GM19099 (cell line): ENCODE results near the gene GRIK1.

ENCODE experiments used
- POLR2A ChIP-seq: IDR thresholded peaks from 3 replicates; pipeline ENCODE4 v1.6.1; 2011; ENCODE audit warnings: low read depth; ENCODE audit not compliant: insufficient read length; ENCODE audit errors: extremely low read depth

GRIK1 gene

DNA sequence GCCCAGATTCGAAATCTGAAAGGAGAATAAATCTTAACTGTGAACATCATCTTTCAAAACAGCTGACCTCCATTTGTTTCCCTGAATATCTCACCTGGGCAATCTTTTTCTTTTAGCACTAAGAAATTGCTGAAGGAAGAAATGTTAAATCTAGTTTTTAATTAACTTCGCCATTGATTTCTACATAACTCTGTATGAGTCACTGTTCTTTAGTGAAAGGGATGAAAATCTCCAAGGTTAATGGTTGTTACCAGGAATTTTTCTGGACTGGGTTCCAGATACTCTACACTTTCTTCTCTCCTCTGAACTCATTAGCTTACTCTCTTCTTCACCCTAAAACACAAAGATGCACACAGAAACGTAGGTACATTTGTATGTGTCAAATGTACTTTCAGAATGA is 405.3 kb downstream of the GRIK1 start:
- no peak for TF ChIP-seq POLR2A

DNA sequence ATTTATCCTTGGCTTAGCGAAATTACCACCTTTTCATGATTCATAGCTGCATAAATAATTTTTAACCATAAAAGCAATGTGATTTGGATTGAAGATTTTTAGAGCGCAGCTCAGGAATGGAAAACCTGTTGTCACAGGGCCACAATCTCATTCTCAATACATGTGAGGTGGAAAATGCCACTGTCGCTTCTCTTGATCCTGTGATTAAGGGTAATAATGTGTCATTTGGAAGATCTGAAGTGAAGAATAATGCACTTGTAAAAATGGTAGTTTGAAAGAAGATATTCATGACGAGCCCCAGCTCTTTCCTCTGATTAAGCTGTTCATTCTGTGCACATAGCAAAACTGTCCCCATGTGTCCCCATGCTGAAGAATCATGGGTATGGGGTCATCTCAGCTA is 410.7 kb downstream of the GRIK1 start:
- TF ChIP-seq POLR2A = no peak

DNA sequence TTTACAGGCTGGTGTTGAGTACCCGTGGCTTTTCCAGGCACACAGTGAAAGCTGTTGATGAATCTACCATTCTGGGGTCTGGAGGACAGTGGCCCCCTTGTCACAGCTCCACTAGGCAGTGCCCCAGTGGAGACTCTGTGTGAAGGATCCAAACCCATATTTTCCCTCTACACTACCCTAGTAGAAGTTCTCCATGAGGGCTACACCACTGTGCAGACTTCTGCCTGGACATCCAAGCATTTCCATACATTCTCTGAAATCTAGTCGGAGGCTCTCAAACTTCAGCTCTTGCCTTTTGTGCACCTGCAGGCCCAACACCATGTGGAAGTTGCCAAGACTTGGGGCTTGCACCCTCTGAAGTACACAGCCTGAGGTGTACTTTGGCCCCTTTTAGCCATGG is 413.3 kb downstream of the GRIK1 start:
- TF ChIP-seq POLR2A = no peak

DNA sequence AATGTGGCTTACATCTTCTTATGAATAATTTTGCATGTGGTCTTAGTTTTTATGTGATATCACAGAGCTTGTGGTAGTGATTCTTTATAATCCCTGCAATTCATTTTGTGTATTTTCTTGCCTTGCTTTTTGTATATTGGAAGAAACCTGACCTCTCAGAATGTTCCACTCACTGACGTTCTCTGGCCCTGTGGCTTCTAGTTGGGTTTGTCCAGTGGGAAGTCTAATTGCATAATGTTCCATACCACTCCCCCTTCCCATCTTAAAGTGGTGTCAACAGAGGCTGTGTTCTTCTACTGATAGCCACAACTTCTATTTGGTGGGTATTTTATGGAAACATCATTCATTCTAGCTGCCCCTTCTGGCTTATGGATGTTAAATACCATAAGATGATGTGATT is 415.7 kb downstream of the GRIK1 start:
- TF ChIP-seq POLR2A = no peak

DNA sequence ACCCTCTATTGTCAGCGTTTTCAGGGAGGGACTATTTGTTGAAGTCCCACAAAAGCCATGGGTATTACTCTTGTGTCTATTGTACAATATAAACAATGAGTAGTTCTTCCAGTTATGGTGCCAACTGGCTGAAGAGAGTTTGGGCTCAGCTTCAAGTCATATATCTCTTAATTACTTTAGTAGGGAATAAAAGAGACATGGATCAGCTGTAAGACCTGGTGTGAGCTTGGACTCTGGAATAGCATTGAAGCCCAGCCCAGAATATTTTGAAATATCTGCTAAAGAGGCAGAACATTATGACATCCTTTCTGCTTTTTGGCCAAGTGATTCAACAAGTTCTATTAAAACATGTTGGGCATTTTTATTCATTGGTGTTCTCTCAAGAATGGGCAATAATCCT is 416.1 kb downstream of the GRIK1 start:
- TF ChIP-seq POLR2A = no peak

DNA sequence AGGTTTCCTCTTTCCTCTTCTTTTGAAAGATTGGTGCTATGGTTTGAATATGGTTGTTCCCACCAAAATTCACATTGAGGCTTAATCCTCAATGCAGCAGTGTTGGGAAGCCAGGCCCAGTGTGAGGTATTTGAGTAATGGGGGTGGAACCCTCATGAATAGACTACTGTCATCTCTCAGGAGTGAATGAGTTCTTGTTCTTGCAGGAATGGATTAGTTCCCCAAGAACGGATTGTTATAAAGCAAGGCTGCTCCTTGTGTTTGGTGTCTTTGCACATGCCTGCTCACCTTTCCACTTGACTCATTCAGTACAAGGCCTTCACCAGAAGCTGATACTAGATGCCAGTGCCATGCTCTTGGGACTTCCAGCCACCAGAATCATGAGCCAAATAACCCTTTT is 417.9 kb downstream of the GRIK1 start:
- no peak for TF ChIP-seq POLR2A

DNA sequence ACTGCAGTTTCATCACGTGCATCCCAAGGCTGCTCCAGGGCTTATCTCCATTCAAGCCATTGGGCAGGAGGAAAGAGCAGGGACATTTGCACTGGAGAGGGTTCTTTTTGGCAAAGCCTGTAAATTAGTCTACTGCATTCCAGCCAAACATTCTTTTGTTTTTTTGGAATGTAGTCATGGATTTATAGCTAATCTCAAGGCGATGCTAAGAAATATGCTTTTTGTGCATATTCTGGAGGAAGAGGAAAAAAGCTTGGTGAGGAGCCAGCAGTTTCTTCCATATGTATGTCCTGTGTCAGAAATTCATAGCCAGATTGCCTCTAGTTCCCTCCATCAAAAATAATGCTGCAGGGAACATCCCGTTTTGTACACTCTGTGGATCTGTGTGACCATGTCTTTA is 419.6 kb downstream of the GRIK1 start:
- TF ChIP-seq POLR2A = no peak

DNA sequence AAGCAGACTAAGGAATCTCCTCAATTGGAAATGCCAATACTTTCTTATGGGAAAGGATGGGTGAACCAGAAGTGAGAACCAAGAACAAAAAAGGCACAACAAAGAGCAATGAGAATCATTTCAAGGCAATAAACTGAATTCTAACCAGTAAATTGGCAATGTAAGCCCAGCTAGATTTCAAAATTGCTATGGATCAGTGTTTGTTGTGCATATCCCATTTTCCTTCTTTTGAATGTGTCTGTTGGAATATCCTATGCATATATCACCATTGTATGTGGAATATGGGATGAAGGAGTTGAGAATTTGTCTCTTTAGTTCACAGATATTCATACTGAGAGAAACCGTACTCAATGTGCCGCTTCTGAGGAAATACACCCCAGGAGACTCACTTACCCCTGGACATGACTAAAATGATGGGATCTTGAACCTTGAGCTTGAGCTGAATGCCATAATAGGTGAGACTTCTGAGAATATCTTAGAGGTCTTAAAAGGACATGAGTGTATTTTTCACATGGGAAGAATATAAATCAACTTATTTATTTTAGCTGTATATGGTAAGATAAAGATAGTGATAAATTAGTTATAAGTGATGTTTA is 425.0 kb downstream of the GRIK1 start:
- no peak for TF ChIP-seq POLR2A

DNA sequence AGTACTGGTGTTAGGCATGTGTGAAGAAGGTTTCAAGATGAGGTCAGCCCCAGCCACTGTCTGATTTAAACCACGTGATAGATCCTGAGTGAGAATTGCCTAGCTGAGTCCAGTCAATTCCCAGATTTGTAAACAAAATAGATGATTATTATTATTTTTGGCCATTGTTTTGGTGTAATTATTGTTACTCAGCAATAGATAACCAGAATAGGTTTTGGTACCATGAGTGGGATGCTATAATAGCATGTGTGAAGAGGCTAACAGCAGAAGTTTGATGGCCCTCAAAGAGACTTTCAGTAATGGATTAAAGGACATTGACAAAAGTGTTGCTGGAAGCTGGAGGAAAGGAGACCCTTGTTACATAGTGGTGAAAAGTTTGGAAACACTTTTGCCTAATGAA is 426.3 kb downstream of the GRIK1 start:
- no peak for TF ChIP-seq POLR2A

DNA sequence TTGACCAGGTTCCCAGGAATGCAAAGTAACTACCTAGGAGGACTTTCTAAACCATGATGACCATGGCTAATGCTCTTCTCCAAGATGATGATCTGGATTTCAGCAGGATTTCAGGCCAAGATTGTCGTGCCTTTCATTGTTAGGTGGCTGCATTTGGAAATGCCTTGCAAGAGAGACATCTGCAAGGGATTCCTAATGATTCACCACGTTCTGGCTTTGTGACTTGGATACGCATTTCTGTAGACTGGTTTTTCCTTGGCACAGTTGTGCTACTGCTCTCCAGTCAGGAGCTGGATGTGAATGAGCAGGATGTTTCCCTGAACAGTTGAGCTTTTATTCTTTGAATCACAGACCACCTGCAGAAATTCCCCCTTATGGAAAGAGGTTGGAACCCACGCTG is 428.7 kb downstream of the GRIK1 start:
- no peak for TF ChIP-seq POLR2A

DNA sequence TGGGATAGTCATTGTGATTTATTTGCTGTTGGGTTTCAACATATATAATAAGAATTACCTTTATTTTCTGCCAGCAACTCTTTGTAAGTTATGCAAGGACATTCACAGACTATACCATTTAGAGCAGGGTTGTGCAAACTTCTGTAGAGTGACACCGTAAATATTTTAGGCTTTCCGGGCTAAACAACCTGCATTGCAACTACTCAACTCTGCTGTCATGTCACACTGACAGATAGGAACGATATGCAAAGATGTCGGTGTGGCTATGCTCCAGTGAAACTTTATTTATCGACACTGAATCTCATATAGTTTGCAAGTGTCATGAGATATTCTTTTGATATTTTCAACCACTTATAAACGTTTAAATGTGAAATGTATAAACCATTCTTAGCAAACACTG is 430.7 kb downstream of the GRIK1 start:
- no peak for TF ChIP-seq POLR2A

DNA sequence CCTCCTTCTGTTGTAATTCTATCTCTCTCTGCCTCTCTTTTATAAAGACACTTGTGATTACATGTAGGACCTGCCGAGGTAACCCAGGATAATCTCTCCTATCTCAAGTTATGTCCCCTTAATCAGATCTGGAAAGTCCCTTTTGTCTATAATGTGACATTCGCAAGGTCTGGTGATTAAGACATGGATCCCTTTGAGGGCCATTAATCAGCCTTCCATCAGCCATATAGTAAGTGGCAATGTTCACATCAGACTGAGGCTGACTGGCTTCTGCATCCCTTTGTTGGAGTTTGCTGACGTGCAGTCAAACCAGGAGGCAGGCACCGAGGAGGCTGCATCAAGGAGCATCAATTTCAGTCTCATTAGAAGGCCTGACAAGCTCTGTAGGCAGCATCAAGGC is 431.5 kb downstream of the GRIK1 start:
- TF ChIP-seq POLR2A = no peak

DNA sequence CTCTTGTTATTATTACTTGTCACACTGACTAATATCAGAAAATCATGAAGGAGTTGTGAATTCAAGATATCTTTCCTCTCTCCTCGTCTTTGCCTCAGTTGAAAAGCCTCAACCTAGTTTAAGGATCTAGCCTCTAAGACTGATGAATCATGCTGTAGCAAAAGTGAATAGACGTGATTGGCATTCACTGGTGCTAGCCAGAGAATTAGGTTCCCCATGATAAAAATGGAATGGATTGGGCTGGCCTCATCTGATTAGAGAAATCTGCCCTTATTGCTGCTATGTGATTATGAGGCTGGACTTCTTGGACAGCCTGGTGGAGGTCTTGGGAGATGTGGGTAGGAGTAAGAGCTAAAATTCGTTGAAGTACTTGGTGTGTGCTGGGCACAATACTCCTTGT is 432.8 kb downstream of the GRIK1 start:
- no peak for TF ChIP-seq POLR2A

DNA sequence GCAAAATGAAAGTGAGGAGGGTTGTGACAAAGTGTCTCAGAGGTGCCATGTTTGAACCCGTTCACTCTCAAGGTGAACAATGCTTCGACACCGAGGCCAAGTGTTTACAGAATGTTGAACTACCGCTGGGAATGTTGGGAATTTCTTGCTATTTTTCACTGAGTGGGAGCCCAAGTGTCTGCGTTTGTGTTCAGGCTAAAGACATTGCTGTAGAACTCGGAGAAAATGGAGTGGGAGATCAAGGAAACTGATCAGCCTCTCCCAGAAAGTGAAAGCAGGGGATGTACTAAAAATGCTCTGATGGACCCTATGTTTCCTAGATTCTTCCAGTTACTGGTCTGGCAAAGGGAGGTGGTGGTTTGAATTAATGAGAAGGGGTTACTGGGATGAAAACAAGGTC is 433.6 kb downstream of the GRIK1 start:
- no peak for TF ChIP-seq POLR2A

DNA sequence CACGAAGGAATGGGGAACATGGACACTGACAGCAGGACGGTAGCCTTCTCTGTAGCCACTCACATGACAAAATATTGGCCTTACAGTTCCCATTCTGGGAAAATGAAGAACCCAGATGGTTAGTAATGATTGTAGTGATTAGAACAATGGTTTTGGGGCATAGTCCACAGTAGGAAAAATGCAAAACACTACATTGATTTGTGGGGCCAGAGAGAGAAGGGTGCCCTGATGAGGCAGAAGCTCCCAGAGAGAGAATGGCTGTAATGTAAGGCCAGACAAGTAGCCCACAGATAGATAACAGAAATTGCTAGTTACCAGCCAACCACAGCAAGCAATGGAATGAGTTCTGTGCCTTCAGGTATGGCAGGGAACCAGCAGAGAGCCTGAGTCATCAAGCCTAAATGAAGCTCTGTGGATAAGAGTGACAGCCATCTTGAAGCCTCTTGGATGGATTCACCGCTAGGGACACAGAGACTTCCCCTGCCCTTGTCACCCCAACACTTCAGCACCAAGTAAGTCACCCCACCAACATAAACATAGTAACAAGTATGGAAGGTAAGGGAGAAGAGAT is 435.0 kb downstream of the GRIK1 start:
- no peak for TF ChIP-seq POLR2A

DNA sequence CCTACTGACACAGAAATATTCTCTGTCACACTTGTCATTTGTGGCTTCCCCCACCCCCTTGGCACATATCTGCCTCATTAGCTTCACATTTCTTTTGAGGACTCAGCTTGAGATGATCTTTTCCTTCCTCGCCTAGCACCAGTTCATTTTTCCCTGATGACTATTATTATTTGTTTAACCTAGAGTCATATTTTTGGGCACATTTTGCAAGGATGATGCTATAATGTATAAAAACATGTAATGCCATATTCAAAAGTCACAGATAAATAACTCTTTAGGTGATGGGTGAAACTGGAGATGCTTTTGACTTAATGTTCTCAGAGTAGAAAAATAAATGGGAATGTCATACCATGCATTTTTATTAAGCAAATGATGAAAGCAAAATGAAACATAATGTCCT is 438.3 kb downstream of the GRIK1 start:
- TF ChIP-seq POLR2A = no peak

DNA sequence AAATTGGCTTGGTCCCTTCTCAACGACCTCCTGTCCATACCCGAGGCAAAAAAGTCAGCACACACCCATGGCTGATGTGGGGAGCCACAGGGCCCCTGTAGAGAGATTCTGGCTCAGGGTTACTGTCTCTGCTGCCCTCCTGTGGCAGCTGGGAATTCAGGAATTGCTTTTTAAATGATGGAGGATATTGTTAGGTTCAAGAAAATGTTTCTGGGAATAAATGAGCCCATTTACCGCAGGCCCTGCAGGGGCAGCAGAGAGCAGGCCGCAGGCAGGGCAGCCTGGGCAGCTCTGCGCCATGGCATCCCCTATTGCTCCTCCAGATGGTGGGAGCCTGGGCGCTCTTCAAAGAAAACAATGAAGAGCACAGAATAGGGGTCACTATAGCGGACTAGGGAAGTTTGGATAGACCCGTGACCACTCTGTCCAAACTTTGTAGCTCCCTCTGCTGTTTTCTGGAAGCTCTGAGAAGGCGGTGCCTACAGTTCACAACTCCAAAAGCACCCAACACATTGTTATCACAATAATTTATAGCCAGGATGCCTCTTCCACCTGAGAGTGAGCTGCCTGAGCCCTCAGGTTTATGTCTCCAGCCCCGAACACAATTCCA is 440.0 kb downstream of the GRIK1 start:
- no peak for TF ChIP-seq POLR2A
